GM12891 (cell line): Measurements from ENCODE around the gene CYP2J2.

Experiments used
- PAX5 ChIP-seq: IDR thresholded peaks from 2 replicates; pipeline ENCODE4 v1.6.1; 2011; ENCODE audit warnings: low read length, moderate library complexity, mild to moderate bottlenecking; ENCODE audit not compliant: insufficient read depth, severe bottlenecking
- POLR2A ChIP-seq: IDR thresholded peaks from 2 replicates; pipeline ENCODE4 v1.6.1; 2011; ENCODE audit warnings: low read depth, low read length, control low read depth
- POLR2AphosphoS5 ChIP-seq: IDR thresholded peaks from 2 replicates; pipeline ENCODE4 v1.6.1; 2011; ENCODE audit warnings: low read depth, low read length, control low read depth
- SPI1 ChIP-seq: IDR thresholded peaks from 2 replicates; pipeline ENCODE4 v1.6.1; 2011; ENCODE audit warnings: low read depth, low read length, control low read depth
- TAF1 ChIP-seq: IDR thresholded peaks from 2 replicates; pipeline ENCODE4 v1.6.1; 2011; ENCODE audit warnings: low read depth, low read length, control low read depth

DNA sequence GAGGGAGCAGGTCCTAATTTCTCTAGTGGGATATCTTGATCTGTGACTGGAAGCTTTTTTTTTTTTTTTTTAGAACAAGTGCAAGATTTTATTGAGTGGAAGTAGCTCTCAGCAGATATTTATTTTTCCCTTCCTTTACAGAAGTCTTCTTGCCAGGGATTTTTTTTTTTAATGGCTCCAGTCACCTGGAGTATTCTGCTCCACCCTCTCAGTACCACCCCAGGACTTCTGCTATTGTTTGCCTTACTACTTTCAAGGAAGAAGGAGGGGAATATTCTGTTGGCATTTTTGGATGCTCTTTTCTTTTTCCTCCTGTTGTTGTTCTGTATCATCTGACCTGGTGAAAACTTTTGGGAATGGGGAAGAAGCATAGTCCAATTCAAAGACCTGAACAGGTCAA lies 23.1 kb upstream of the CYP2J2 start:
- TF ChIP-seq POLR2A (no peak), POLR2AphosphoS5 (no peak), SPI1 (no peak), TAF1 (no peak), PAX5 (no peak)
